Activated CD8-positive, alpha-beta T cell treated with anti-CD3 and anti-CD28 coated beads for 36 hours (primary cell): ENCODE measurements around the gene ANGEL2. TPM values are rescaled to one million over a fixed set of nuclear protein-coding genes. Genes with fewer than 3 reads are reported as not detected.
"Not testable (repeated sequence)": the region's sequence is repeated elsewhere in the genome, so short reads cannot be mapped to it uniquely, and the experiment has no call there.

Experiments used
- ATAC-seq: fragments of 200-7000 bp; cut with Tn5 transposase; one replicate; pipeline ENCODE4 v1.10.0; 2021; ENCODE audit warnings: mild to moderate bottlenecking, moderate library complexity
- CTCF ChIA-PET: fragments of 350-600 bp; sonication (Branson Sonifier 250); formaldehyde crosslinking; loops from one replicate; lab custom pipeline; 2021; ENCODE audit warnings: antibody characterized with exemption; lab: Charles Lee
- POLR2A ChIA-PET: fragments of 350-600 bp; sonication (Branson Sonifier 250); formaldehyde crosslinking; loops from one replicate; lab custom pipeline; 2021; ENCODE audit warnings: antibody characterized with exemption; lab: Charles Lee
- DNase-seq: peaks from one replicate; pipeline ENCODE4 v3.0.0-alpha.2; 2020
- H3K27ac Mint-ChIP-seq: one replicate; pipeline ENCODE4 v1.8.0; 2021; ENCODE audit warnings: mild to moderate bottlenecking, mixed read lengths
- H3K27me3 Mint-ChIP-seq: one replicate; pipeline ENCODE4 v1.8.0; 2021; ENCODE audit warnings: mixed read lengths
- H3K36me3 Mint-ChIP-seq: one replicate; pipeline ENCODE4 v1.8.0; 2021; ENCODE audit warnings: low read depth, mixed read lengths
- H3K4me1 Mint-ChIP-seq: one replicate; pipeline ENCODE4 v1.8.0; 2021; ENCODE audit warnings: low read depth, mixed read lengths
- H3K4me3 Mint-ChIP-seq: one replicate; pipeline ENCODE4 v1.8.0; 2021; ENCODE audit warnings: mild to moderate bottlenecking, moderate library complexity, mixed read lengths
- H3K9me3 Mint-ChIP-seq: one replicate; pipeline ENCODE4 v1.8.0; 2021; ENCODE audit warnings: mixed read lengths
- CTCF ChIP-seq: fragments of 200-600 bp; IDR thresholded peaks from one replicate; pipeline ENCODE4 v1.8.0; 2022; ENCODE audit warnings: antibody characterized with exemption, mild to moderate bottlenecking
- intact Hi-C: fragments of 100-400 bp; cut with micrococcal nuclease; formaldehyde crosslinking; loops from one replicate; pipeline ENCODE4 v1.10.0; 2022
- total RNA-seq, 2 experiments: library from RNA; stranded (reverse); gene quantifications; one replicate each; pipeline ENCODE4 v1.2.3, GENCODE V29; 2021

The ANGEL2 gene
- total RNA-seq, 2 experiments from 2014 or later, result 41.1 to 44.2 TPM

- Mint-ChIP-seq H3K36me3 (peaks cover 5% of the 10 kb centered on the region), H3K27me3 (no peaks in the 10 kb centered on the region), H3K4me1 (peaks cover 17% of the 10 kb centered on the region), H3K4me3 (no peak overlapping the region), H3K9me3 (no peaks in the 10 kb centered on the region), H3K27ac (no peak overlapping the region)
- ChIA-PET CTCF (no interaction called here), POLR2A (no interaction called here)
- TF ChIP-seq CTCF, result no peak
- ATAC-seq (no peak), DNase-seq (no peak)
- intact Hi-C loops, result no loop called here
Measured at GRCh38 chr1:213017447-213018273, 2.0 kb upstream of the ANGEL2 start.

- DNase-seq, result peak; percentile 16
- ATAC-seq, result no peak
- POLR2A ChIA-PET, result interaction anchor here (1.0 to 1.4 kb wide), 2 partner anchors 9 kb away, joined by 3 to 5 read pairs; no protein-coding TSS in a partner anchor
- CTCF ChIA-PET, result interaction anchor here (1.6 to 1.9 kb wide), 2 partner anchors 18 to 20 kb away, joined by 7 read pairs; no protein-coding TSS in a partner anchor
- no peaks in the 10 kb centered on the region for H3K27me3 Mint-ChIP-seq
- H3K4me1 Mint-ChIP-seq, result peaks cover 26% of the 10 kb centered on the region
- H3K27ac Mint-ChIP-seq, result peak overlapping the region; percentile 100
- intact Hi-C loops, result loop anchor here (1.0 kb wide), 1 partner anchor 37 kb away; the partner anchor contains the start of gene RPS6KC1
- peak overlapping the region; percentile 96 for H3K4me3 Mint-ChIP-seq
- H3K36me3 Mint-ChIP-seq, result peaks cover 17% of the 10 kb centered on the region
- no peak for TF ChIP-seq CTCF
- no peaks in the 10 kb centered on the region for H3K9me3 Mint-ChIP-seq
Measured at GRCh38 chr1:213014642-213015041, 1.0 kb downstream of the ANGEL2 start.

GRCh38 chr1:213008564-213008963 is 7.1 kb downstream of the ANGEL2 start:
- ATAC-seq (peak; percentile 58), DNase-seq (no peak)
- intact Hi-C loops, result no loop called here
- Mint-ChIP-seq H3K4me3 (no peak overlapping the region), H3K27ac (peak overlapping the region; percentile 57), H3K36me3 (peaks cover 40% of the 10 kb centered on the region), H3K27me3 (no peaks in the 10 kb centered on the region), H3K4me1 (peaks cover 31% of the 10 kb centered on the region), H3K9me3 (no peaks in the 10 kb centered on the region)
- CTCF ChIA-PET, result no interaction called here
- POLR2A ChIA-PET, result no interaction called here
- TF ChIP-seq CTCF, result no peak

GRCh38 chr1:213003256-213003655 is 12.4 kb downstream of the ANGEL2 start:
- intact Hi-C loops, result no loop called here
- H3K9me3 Mint-ChIP-seq, result no peaks in the 10 kb centered on the region
- H3K36me3 Mint-ChIP-seq, result peaks cover 38% of the 10 kb centered on the region
- no peaks in the 10 kb centered on the region for H3K27me3 Mint-ChIP-seq
- peak overlapping the region; percentile 53 for H3K27ac Mint-ChIP-seq
- TF ChIP-seq CTCF, result no peak
- peaks cover 12% of the 10 kb centered on the region for H3K4me1 Mint-ChIP-seq
- ChIA-PET CTCF (interaction anchor here (0.9 to 3.1 kb wide), 3 partner anchors 8 to 526 kb away, joined by 3 to 18 read pairs (median 4); no protein-coding TSS in a partner anchor), POLR2A (interaction anchor here (0.6 to 1.3 kb wide), 2 partner anchors 8 to 212 kb away, joined by 4 to 5 read pairs; partner anchors contain the start of genes NSL1 and TATDN3)
- H3K4me3 Mint-ChIP-seq, result no peak overlapping the region
- ATAC-seq (peak; percentile 64), DNase-seq (no peak)

GRCh38 chr1:212994926-212995325 is 20.7 kb downstream of the ANGEL2 start:
- ChIA-PET POLR2A (interaction anchor here (0.9 kb wide), 1 partner anchor 387 kb away, joined by 3 read pairs; the partner anchor contains the start of gene ATF3), CTCF (interaction anchor here (0.7 to 5.6 kb wide), 36 partner anchors 9 to 539 kb away, joined by 3 to 37 read pairs (median 4); partner anchors contain the start of genes FLVCR1, NSL1, TATDN3 and VASH2)
- H3K9me3 Mint-ChIP-seq, result no peaks in the 10 kb centered on the region
- no peak overlapping the region for H3K4me3 Mint-ChIP-seq
- intact Hi-C loops, result loop anchor here (5.0 kb wide), 1 partner anchor 178 kb away; no protein-coding TSS in a partner anchor
- no peaks in the 10 kb centered on the region for H3K27me3 Mint-ChIP-seq
- DNase-seq (no peak), ATAC-seq (no peak)
- H3K36me3 Mint-ChIP-seq, result peaks cover 28% of the 10 kb centered on the region
- peaks cover 3% of the 10 kb centered on the region for H3K4me1 Mint-ChIP-seq
- no peak overlapping the region for H3K27ac Mint-ChIP-seq
- no peak for TF ChIP-seq CTCF

GRCh38 chr1:212993960-212994359 is 21.7 kb downstream of the ANGEL2 start:
- H3K4me3 Mint-ChIP-seq, POLR2A ChIA-PET, H3K27ac Mint-ChIP-seq, H3K9me3 Mint-ChIP-seq, intact Hi-C loops, H3K27me3 Mint-ChIP-seq, DNase-seq, ATAC-seq, H3K4me1 Mint-ChIP-seq: not testable (repeated sequence)
- CTCF ChIA-PET, result interaction anchor here (1.2 to 5.6 kb wide), 10 partner anchors 17 to 406 kb away, joined by 3 to 37 read pairs (median 4); partner anchors contain the start of gene FLVCR1
- peaks cover 23% of the 10 kb centered on the region for H3K36me3 Mint-ChIP-seq
